SK-N-SH (cell line): ENCODE results near the gene CHD5. TPM values are rescaled to one million over a fixed set of nuclear protein-coding genes. Genes with fewer than 3 reads are reported as not detected.
A peak's percentile ranks its signal among the peaks of the same experiment; 100 is the strongest.

Experiments
- CTCF ChIA-PET: fragments of 300-600, 350-600 bp; formaldehyde crosslinking; extraction: SDS; loops from one replicate; lab custom pipeline; 2021; lab: Yijun Ruan, JAX
- POLR2A ChIA-PET: fragments of 350-600 bp; sonication (Branson Sonifier 250); formaldehyde crosslinking; extraction: SDS; loops from one replicate; lab custom pipeline; 2020; ENCODE audit warnings: antibody characterized with exemption, inconsistent platforms; lab: Yijun Ruan, JAX
- DNase-seq: peaks from one replicate; pipeline ENCODE4 v3.0.0; 2012
- H2AFZ ChIP-seq: fragments of 200-600 bp; sonication (generic); 2 replicates; pipeline ENCODE4 v1.8.1; 2016; ENCODE audit warnings: antibody characterized with exemption, mild to moderate bottlenecking, low read depth
- H3F3A ChIP-seq: fragments of 200-600 bp; sonication (generic); replicated peaks from 2 replicates; pipeline ENCODE3; 2016; ENCODE audit warnings: antibody characterized with exemption, mild to moderate bottlenecking; ENCODE audit not compliant: insufficient read depth
- H3K27ac ChIP-seq, 2 experiments: fragments of 200-500 bp in 1 of 2; fragments of 200-600 bp in 1 of 2; sonication (Bioruptor generic) in 1 of 2; sonication (generic), shearing (Covaris generic) in 1 of 2; 2 replicates each; pipeline versions ENCODE4 v1.5.1 to v1.6.1; 2014 to 2016; ENCODE audit warnings: low read depth in 2 of 2, inconsistent platforms in 1 of 2, low read length in 1 of 2, mild to moderate bottlenecking in 1 of 2, mixed read lengths in 1 of 2
- H3K27me3 ChIP-seq: fragments of 200-600 bp; sonication (generic), shearing (Covaris generic); 2 replicates; pipeline ENCODE4 v1.6.1; 2016; ENCODE audit warnings: mixed run types; ENCODE audit not compliant: insufficient read depth
- H3K36me3 ChIP-seq, 2 experiments: fragments of 200-500 bp in 1 of 2; fragments of 200-600 bp in 1 of 2; sonication (Bioruptor generic) in 1 of 2; sonication (generic) in 1 of 2; replicated peaks in 1 of 2; 2 replicates each; pipeline versions ENCODE3 to v1.5.1; 2014 to 2016; ENCODE audit warnings: low read length in 1 of 2, mild to moderate bottlenecking in 1 of 2; ENCODE audit not compliant: insufficient read depth in 2 of 2, control insufficient read depth in 1 of 2
- H3K4me1 ChIP-seq, 2 experiments: fragments of 200-500 bp in 1 of 2; fragments of 200-600 bp in 1 of 2; sonication (Bioruptor generic) in 1 of 2; sonication (generic), shearing (Covaris generic) in 1 of 2; 2 replicates each; pipeline versions ENCODE4 v1.5.1 to v1.6.1; 2014 to 2016; ENCODE audit warnings: low read depth in 1 of 2, low read length in 1 of 2, mixed run types in 1 of 2; ENCODE audit not compliant: insufficient read depth in 2 of 2, control insufficient read depth in 1 of 2
- H3K4me2 ChIP-seq: fragments of 200-600 bp; sonication (generic), shearing (Covaris generic); 2 replicates; pipeline ENCODE4 v1.6.1; 2017; ENCODE audit warnings: mixed run types
- H3K4me3 ChIP-seq, 2 experiments: fragments of 200-500 bp in 1 of 2; fragments of 200-600 bp in 1 of 2; sonication (Bioruptor generic) in 1 of 2; sonication (generic), shearing (Covaris generic) in 1 of 2; 2 replicates each; pipeline versions ENCODE4 v1.5.1 to v1.8.1; 2014 to 2016; ENCODE audit warnings: low read depth in 2 of 2, inconsistent platforms in 1 of 2, low read length in 1 of 2, mild to moderate bottlenecking in 1 of 2, mixed read lengths in 1 of 2, moderate library complexity in 1 of 2
- H3K79me2 ChIP-seq: fragments of 200-600 bp; sonication (generic); 2 replicates; pipeline ENCODE4 v1.8.1; 2017; ENCODE audit warnings: mild to moderate bottlenecking; ENCODE audit not compliant: insufficient read depth
- H3K9ac ChIP-seq: fragments of 200-600 bp; sonication (generic); 2 replicates; pipeline ENCODE4 v1.6.1; 2017; ENCODE audit warnings: mixed run types
- H3K9me2 ChIP-seq: fragments of 200-600 bp; sonication (generic); 2 replicates; pipeline ENCODE4 v1.6.1; 2017; ENCODE audit warnings: mixed run types
- H3K9me3 ChIP-seq: fragments of 200-600 bp; sonication (generic); 2 replicates; pipeline ENCODE4 v1.6.1; 2017; ENCODE audit warnings: mixed run types, mild to moderate bottlenecking, moderate library complexity
- H4K20me1 ChIP-seq: fragments of 200-600 bp; sonication (generic); 2 replicates; pipeline ENCODE4 v1.6.1; 2017; ENCODE audit warnings: mild to moderate bottlenecking, mixed run types; ENCODE audit not compliant: insufficient read depth
- FOSL2 ChIP-seq: IDR thresholded peaks from 2 replicates; pipeline ENCODE4 v1.4.0; 2012; ENCODE audit warnings: low read depth, mild to moderate bottlenecking, moderate library complexity, borderline replicate concordance
- FOXJ3 ChIP-seq: sonication (generic); formaldehyde crosslinking; IDR thresholded peaks from 2 replicates; pipeline ENCODE4 v1.5.1; 2020; ENCODE audit warnings: mild to moderate bottlenecking, missing genetic modification reagents
- GABPA ChIP-seq: IDR thresholded peaks from 2 replicates; pipeline ENCODE4 v1.4.0; 2012; ENCODE audit warnings: low read depth, mild to moderate bottlenecking
- GATA2 ChIP-seq: sonication (generic); formaldehyde crosslinking; IDR thresholded peaks from 2 replicates; pipeline ENCODE4 v1.5.0; 2020; ENCODE audit warnings: mild to moderate bottlenecking, missing genetic modification reagents
- MEF2A ChIP-seq: IDR thresholded peaks from 2 replicates; pipeline ENCODE4 v1.4.0; 2012; ENCODE audit warnings: low read depth, borderline replicate concordance
- POLR2AphosphoS5 ChIP-seq: IDR thresholded peaks from 2 replicates; pipeline ENCODE4 v1.6.1; 2012; ENCODE audit warnings: low read depth, low read length
- RCOR1 ChIP-seq: fragments of 150-350 bp; IDR thresholded peaks from 2 replicates; pipeline ENCODE4 v1.6.1; 2017; ENCODE audit warnings: antibody characterized with exemption, low read length
- REST ChIP-seq: IDR thresholded peaks from 2 replicates; pipeline ENCODE4 v1.6.1; 2012; ENCODE audit warnings: mild to moderate bottlenecking, low read depth, low read length, moderate library complexity
- RFX5 ChIP-seq: IDR thresholded peaks from 2 replicates; pipeline ENCODE4 v1.6.1; 2012; ENCODE audit warnings: mild to moderate bottlenecking, improper control_type of control experiment, low read length
- SMC3 ChIP-seq: IDR thresholded peaks from 2 replicates; pipeline ENCODE4 v1.6.1; 2012; ENCODE audit warnings: low read depth, low read length, improper control_type of control experiment
- TAF1 ChIP-seq: IDR thresholded peaks from 2 replicates; pipeline ENCODE4 v1.6.1; 2012; ENCODE audit warnings: low read depth, mild to moderate bottlenecking, low read length, moderate library complexity, borderline replicate concordance
- ZBTB33 ChIP-seq: IDR thresholded peaks from 2 replicates; pipeline ENCODE4 v1.4.0; 2012; ENCODE audit warnings: low read depth, borderline replicate concordance
- WGBS: methylation state at CpG from one replicate; pipeline ENCODE4 v1.1.6; 2017; ENCODE audit warnings: low lambda C conversion rate; 5-methylcytosine and 5-hydroxymethylcytosine counted together
- polyA plus RNA-seq, 3 experiments: library from polyadenylated mRNA; depleted of rRNA; stranded (reverse); fragments of >200 nt; gene quantifications; 2 replicates each; pipeline ENCODE4 v1.2.3, GENCODE V29; 2012
- TF ChIP-seq, protein P1 (sequence below): IDR thresholded peaks from 2 replicates; pipeline ENCODE4; 2012
- TF ChIP-seq, protein P2 (sequence below): fragments of 150-350 bp; IDR thresholded peaks from 2 replicates; pipeline ENCODE4 v1.6.1; 2017; ENCODE audit warnings: antibody characterized with exemption, low read length, low read depth, borderline replicate concordance
- TF ChIP-seq, protein P3 (sequence below): fragments of 150-350 bp; IDR thresholded peaks from 2 replicates; pipeline ENCODE4 v1.6.1; 2016; ENCODE audit warnings: mild to moderate bottlenecking, low read depth, low read length

CHD5 gene
- polyA plus RNA-seq, 1 of the 3 experiments (the other 2 are of a cell fraction), result 0.26 TPM

DNA sequence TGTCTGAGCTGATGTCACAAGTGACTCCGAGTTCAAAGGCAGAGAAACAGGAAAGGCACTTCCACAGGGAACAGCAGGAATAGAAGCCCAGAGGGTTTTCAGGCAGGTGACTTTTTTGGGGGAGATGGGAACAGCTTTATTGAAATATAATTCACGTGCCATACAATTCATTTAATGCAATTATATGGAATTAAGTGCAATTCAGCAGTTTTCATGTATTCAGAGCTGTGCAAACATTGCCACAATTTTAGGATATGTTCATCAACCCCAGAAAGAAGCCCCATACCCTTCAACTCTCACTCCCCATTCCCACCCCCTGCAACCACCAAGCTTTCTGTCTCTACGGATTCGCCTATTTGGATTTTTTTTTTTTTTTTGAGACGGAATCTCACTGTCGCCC is 117.5 kb downstream of the CHD5 start (continued):
- TF ChIP-seq, protein P1, sequence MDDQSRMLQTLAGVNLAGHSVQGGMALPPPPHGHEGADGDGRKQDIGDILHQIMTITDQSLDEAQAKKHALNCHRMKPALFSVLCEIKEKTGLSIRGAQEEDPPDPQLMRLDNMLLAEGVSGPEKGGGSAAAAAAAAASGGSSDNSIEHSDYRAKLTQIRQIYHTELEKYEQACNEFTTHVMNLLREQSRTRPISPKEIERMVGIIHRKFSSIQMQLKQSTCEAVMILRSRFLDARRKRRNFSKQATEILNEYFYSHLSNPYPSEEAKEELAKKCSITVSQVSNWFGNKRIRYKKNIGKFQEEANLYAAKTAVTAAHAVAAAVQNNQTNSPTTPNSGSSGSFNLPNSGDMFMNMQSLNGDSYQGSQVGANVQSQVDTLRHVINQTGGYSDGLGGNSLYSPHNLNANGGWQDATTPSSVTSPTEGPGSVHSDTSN, result no peak
- TF ChIP-seq FOXJ3 (CRISPR knock-in tag), result no peak

GRCh38 chr1:6059866-6060265 is 120.3 kb downstream of the CHD5 start:
- DNase-seq, result no peak
- Histone ChIP-seq H3K36me3 (no peaks in the 10 kb centered on the region), H3F3A (no peaks in the 10 kb centered on the region), H3K27me3 (no peaks in the 10 kb centered on the region), H3K4me1 (peaks cover 0 to 35% of the 10 kb centered on the region in 2 experiments; a peak in 1 of 4 replicates), H2AFZ (no peak overlapping the region), H3K9me2 (no peaks in the 10 kb centered on the region), H3K9me3 (no peaks in the 10 kb centered on the region), H3K4me3 (no peak overlapping the region), H3K9ac (no peak overlapping the region), H3K4me2 (no peak overlapping the region), H3K27ac (peak overlapping the region in 1 of 2 experiments; percentile 13; a peak in 1 of 4 replicates), H3K79me2 (no peaks in the 10 kb centered on the region), H4K20me1 (no peaks in the 10 kb centered on the region)
- WGBS, result 76% methylated on average over 8 of the region's 9 CpGs
- ChIA-PET CTCF (interaction anchor here (1.0 to 1.9 kb wide), 2 partner anchors 24 to 40 kb away, joined by 4 to 7 read pairs; no protein-coding TSS in a partner anchor), POLR2A (interaction anchor here (1.6 kb wide), 1 partner anchor 12 kb away, joined by 4 read pairs; no protein-coding TSS in a partner anchor)
- TF ChIP-seq RCOR1 (no peak), POLR2AphosphoS5 (no peak), TAF1 (no peak), FOSL2 (no peak), SMC3 (no peak), REST (no peak), GABPA (no peak), ZBTB33 (no peak), MEF2A (no peak), RFX5 (no peak), GATA2 (CRISPR knock-in tag) (no peak)
- TF ChIP-seq, protein P2, sequence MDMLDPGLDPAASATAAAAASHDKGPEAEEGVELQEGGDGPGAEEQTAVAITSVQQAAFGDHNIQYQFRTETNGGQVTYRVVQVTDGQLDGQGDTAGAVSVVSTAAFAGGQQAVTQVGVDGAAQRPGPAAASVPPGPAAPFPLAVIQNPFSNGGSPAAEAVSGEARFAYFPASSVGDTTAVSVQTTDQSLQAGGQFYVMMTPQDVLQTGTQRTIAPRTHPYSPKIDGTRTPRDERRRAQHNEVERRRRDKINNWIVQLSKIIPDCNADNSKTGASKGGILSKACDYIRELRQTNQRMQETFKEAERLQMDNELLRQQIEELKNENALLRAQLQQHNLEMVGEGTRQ, result no peak
- TF ChIP-seq, protein P3, sequence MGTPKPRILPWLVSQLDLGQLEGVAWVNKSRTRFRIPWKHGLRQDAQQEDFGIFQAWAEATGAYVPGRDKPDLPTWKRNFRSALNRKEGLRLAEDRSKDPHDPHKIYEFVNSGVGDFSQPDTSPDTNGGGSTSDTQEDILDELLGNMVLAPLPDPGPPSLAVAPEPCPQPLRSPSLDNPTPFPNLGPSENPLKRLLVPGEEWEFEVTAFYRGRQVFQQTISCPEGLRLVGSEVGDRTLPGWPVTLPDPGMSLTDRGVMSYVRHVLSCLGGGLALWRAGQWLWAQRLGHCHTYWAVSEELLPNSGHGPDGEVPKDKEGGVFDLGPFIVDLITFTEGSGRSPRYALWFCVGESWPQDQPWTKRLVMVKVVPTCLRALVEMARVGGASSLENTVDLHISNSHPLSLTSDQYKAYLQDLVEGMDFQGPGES, result no peak
